Measurements from ENCODE around the gene PXDC1. TPM values are rescaled to one million over a fixed set of nuclear protein-coding genes. Genes with fewer than 3 reads are reported as not detected.
A peak's percentile ranks its signal among the peaks of the same experiment; 100 is the strongest.
"Not testable (repeated sequence)": the region's sequence is repeated elsewhere in the genome, so short reads cannot be mapped to it uniquely, and the experiment has no call there.

Gene PXDC1
- total RNA-seq, 1 donor from 2014 or later, result 25.0 TPM

GRCh38 chr6:3784885-3785744 is 33.6 kb upstream of the PXDC1 start:
- intact Hi-C loops (cut with micrococcal nuclease), result no loop called here
- no peak for ATAC-seq
- no peak for DNase-seq

GRCh38 chr6:3784423-3784822 is 32.9 kb upstream of the PXDC1 start:
- intact Hi-C loops (cut with micrococcal nuclease), result no loop called here
- DNase-seq (no peak), ATAC-seq (no peak)

GRCh38 chr6:3782876-3783832 is 31.6 kb upstream of the PXDC1 start:
- DNase-seq, result no peak
- no peak for ATAC-seq
- intact Hi-C loops (cut with micrococcal nuclease), result no loop called here

DNA sequence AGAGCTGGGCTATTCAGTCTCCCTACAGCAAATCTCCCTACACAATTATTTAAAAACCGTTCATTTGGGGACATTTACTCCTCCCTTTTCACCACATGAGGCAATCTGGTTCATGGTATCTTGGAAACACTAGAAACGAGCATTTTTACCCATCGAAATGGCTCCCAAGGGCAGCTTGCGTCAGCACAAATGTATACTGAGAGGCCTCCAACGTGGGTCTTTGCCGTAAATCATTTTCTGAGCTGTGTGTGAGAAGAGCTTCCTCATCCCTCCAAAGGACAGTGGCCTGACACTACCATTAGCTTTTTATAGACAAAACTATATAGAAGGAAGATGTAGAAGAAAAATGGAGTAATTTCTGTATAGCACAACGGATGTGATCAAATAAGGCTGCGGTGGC is 30.0 kb upstream of the PXDC1 start:
- DNase-seq (no peak), ATAC-seq (no peak)
- intact Hi-C loops (cut with micrococcal nuclease), result no loop called here

DNA sequence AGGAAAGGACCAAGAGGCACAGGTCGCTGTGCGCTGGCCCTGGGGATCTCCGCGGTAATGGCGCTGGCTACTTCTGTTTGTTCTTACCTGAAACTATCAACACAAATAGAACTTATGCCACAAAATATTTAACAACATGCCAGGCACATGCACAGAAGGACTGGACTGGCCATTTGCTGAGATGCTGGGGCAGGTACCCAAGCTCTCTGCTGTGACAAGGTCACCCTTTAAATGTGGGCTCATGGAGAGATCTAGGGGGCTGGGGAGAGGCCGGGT is 28.0 kb upstream of the PXDC1 start:
- intact Hi-C loops (cut with micrococcal nuclease), result no loop called here
- DNase-seq (no peak), ATAC-seq (no peak)

DNA sequence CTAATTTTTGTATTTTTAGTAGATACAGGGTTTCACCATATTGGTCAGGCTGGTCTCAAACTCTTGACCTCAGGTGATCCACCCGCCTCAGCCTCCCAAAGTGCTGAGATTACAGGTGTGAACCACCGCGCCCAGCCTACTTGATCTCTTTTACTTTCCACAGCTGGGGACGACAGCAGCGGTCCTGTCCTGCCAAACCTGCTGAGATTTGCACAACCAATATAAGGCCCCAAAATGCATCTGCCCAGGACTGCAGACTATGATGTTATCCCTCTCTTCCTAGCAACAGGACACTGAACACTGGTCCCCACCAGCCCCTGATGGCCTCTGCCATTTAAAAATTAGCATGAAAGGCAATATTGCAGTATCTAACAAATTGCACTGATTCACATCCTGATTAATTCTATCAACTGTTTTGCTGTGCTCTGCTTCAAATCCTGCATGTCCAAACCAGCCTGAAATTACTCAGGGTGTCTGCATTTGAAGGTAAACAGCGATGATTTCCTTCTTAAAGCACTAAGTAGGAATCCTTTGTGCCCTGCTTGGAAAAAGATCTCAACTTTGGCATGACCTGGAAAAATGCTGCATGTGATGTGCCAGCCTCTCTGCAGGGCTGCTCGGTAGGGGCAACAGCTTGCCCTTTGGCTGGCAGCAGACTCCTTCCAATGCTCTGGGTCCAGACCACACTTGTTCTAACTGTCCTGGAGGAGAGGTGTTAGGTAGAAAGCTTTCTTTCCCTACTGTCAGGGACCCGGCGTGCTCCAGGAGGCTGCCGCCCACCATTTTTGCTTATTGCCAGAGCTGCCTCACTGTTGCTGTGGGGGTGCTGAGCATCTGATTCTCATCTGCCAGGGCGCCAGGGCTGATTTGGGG is 27.4 kb upstream of the PXDC1 start:
- ATAC-seq, result no peak
- intact Hi-C loops (cut with micrococcal nuclease), result no loop called here
- DNase-seq, result no peak

GRCh38 chr6:3777730-3778461 is 26.4 kb upstream of the PXDC1 start:
- intact Hi-C loops (cut with micrococcal nuclease), result no loop called here
- no peak for DNase-seq
- ATAC-seq, result no peak

- ATAC-seq (no peak), DNase-seq (no peak)
- intact Hi-C loops (cut with micrococcal nuclease), result no loop called here
Observed at GRCh38 chr6:3776881-3777507, 25.5 kb upstream of the PXDC1 start.

DNA sequence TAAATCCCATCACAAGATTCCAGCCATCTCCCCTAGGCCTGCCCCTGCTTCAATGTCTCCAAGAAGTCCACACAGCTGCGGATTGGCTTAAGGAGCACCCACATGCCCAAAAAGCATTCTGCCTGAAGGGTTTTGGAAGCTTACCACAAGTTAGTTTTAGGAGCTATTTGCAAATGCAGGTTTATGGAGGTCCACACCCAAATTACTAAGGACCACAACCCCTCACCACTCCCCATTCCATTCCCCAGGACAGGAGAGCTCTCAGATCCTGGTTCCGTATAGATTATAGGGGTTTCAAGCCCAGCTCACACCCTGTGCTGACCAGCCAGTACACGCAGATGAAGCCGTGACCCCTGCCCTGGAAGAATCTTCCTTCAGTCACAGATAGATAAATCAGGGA is 24.3 kb upstream of the PXDC1 start:
- no peak for DNase-seq
- no peak for ATAC-seq
- intact Hi-C loops (cut with micrococcal nuclease), result no loop called here

- intact Hi-C loops (cut with micrococcal nuclease), result no loop called here
- ATAC-seq (no peak), DNase-seq (no peak)
Observed at GRCh38 chr6:3775386-3775785, 23.9 kb upstream of the PXDC1 start.

GRCh38 chr6:3773678-3774298 is 22.3 kb upstream of the PXDC1 start:
- peak; percentile 55 for DNase-seq
- no peak for ATAC-seq
- intact Hi-C loops (cut with micrococcal nuclease), result no loop called here

DNA sequence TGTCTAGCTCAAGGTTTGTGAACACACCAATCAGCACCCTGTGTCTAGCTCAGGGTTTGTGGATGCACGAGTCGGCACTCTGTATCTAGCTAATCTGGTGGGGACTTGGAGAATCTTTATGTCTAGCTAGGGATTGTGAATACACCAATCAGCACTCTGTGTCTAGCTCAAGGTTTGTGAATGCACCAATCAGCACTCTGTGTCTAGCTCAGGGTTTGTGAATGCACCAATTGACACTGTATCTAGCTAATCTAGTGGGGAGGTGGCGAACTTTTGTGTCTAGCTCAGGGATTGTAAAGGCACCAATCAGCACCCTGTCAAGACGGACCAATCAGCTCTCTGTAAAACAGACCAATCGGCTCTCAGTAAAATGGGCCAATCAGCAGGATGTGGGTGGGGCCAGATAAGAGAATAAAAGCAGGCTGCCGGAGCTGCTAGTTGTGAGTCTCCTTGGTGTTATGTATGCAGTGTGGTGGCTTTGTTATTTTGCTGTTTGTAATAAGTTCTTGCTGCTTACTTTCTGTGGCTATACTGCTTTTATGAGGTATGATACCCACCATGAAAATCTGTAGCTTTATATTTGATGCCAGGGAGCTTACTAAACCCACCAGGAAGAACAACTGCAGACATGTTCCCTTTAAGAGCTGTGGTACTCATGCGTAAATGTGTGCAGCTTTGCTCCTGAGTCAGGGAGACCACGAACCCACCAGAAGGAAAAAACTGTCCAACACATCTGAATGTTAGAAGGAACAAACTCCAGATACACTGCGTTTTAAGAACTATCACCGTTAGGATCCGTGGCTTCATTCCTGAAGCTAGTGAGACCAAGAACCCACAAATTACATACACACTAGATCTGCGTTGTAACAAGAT is 20.9 kb upstream of the PXDC1 start:
- ATAC-seq; intact Hi-C loops (cut with micrococcal nuclease); DNase-seq: not testable (repeated sequence)

GRCh38 chr6:3771407-3772011 is 20.0 kb upstream of the PXDC1 start:
- ATAC-seq (no peak), DNase-seq (no peak)
- intact Hi-C loops (cut with micrococcal nuclease), result no loop called here

GRCh38 chr6:3770023-3770720 is 18.7 kb upstream of the PXDC1 start:
- no peak for DNase-seq
- ATAC-seq, result no peak
- intact Hi-C loops (cut with micrococcal nuclease), result no loop called here

GRCh38 chr6:3769610-3770009 is 18.1 kb upstream of the PXDC1 start:
- no peak for DNase-seq
- intact Hi-C loops (cut with micrococcal nuclease), result no loop called here
- ATAC-seq, result no peak

- intact Hi-C loops (cut with micrococcal nuclease), result no loop called here
- ATAC-seq (no peak), DNase-seq (no peak)
Observed at GRCh38 chr6:3768502-3768901, 17.0 kb upstream of the PXDC1 start.
